ENCODE data around the gene WDR88.

WDR88 gene

GRCh38 chr19:33132021-33132420, at the start of gene WDR88:
TSS of gene WDR88 (plus strand) at chr19:33132114. CDS start at chr19:33132170, 56 bp downstream.
- no peak within 1 kb of the TSS for H3K9ac ChIP-seq (ENCODE audit: low read length)
- H3K27ac ChIP-seq (ENCODE audit: low read length), result no peak within 1 kb of the TSS
- H3K9me3 ChIP-seq (ENCODE audit: control insufficient read depth, low read depth, low read length), result no peaks in the 10 kb centered on the region
- peaks cover 4% of the 10 kb centered on the region for H3K4me1 ChIP-seq (ENCODE audit: control insufficient read depth, low read depth, low read length)
- no peaks in the 10 kb centered on the region for H3K36me3 ChIP-seq (ENCODE audit: control insufficient read depth, low read depth, low read length)
- no peaks in the 10 kb centered on the region for H3K27me3 ChIP-seq (ENCODE audit: control insufficient read depth, insufficient read depth, low read length)
- H3K4me3 ChIP-seq (ENCODE audit: low read length), result no peak within 1 kb of the TSS

DNA sequence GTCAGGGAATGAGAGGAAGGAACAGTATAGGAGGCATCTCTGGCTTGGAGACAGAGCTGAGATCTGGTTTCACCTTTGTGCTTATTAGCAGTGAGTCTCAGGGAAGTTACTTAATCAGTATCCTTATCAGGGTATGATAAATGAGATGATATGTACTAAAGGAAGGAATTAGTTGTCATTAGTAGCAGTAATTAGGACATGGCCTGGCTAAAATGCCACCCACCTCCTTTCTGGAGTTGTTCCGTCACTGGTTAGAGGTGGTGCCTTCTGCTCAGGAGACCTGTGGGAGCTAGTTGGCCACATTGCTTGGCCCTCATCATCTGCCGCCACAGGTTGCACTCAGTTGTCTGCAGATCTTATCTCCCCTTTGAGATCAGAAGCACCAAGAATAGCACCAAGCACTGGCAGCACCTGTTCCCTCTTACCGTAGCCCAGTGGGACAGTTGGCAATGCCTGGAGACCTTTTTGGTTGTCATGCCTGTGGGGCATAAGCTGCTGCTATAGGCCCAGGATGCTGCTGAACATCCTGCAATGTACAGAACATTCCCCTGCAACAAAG, 46.3 kb upstream of the WDR88 start:
- no peaks in the 10 kb centered on the region for H3K4me1 ChIP-seq (ENCODE audit: control insufficient read depth, low read depth, low read length)
- H3K4me3 ChIP-seq (ENCODE audit: low read length), result no peak overlapping the region
- peaks cover 3% of the 10 kb centered on the region for H3K36me3 ChIP-seq (ENCODE audit: control insufficient read depth, low read depth, low read length)
- H3K9ac ChIP-seq (ENCODE audit: low read length), result no peak overlapping the region
- H3K27me3 ChIP-seq (ENCODE audit: control insufficient read depth, insufficient read depth, low read length), result no peaks in the 10 kb centered on the region
- H3K27ac ChIP-seq (ENCODE audit: low read length), result no peak overlapping the region
- H3K9me3 ChIP-seq (ENCODE audit: control insufficient read depth, low read depth, low read length), result no peaks in the 10 kb centered on the region

DNA sequence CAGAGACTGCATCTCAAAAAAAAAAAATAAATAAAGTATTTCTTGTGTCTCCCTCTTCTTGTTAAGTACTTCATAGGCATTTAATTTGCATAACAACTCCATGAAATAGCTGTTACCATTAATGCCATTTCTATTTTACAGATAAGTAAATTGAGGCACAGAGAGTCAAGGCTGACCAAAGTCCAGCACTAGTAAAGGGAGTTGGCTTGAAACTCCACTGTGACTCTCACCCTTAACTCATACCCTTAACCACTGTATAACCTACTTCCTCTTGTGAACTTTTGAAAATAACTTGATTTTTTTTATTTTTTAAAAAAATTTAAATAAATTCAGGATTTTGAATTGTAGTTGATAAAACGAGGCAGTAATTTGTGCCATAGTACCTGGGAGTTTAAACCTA, 45.0 kb upstream of the WDR88 start:
- Histone ChIP-seq H3K4me3 (ENCODE audit: low read length) (no peak overlapping the region), H3K27me3 (ENCODE audit: control insufficient read depth, insufficient read depth, low read length) (no peaks in the 10 kb centered on the region), H3K9ac (ENCODE audit: low read length) (no peak overlapping the region), H3K4me1 (ENCODE audit: control insufficient read depth, low read depth, low read length) (no peaks in the 10 kb centered on the region), H3K36me3 (ENCODE audit: control insufficient read depth, low read depth, low read length) (peaks cover 6% of the 10 kb centered on the region), H3K9me3 (ENCODE audit: control insufficient read depth, low read depth, low read length) (no peaks in the 10 kb centered on the region), H3K27ac (ENCODE audit: low read length) (no peak overlapping the region)

- H3K4me3 ChIP-seq (ENCODE audit: low read length), result no peak overlapping the region
- H3K9me3 ChIP-seq (ENCODE audit: control insufficient read depth, low read depth, low read length), result no peaks in the 10 kb centered on the region
- H3K9ac ChIP-seq (ENCODE audit: low read length), result no peak overlapping the region
- no peak overlapping the region for H3K27ac ChIP-seq (ENCODE audit: low read length)
- H3K4me1 ChIP-seq (ENCODE audit: control insufficient read depth, low read depth, low read length), result no peaks in the 10 kb centered on the region
- peaks cover 15% of the 10 kb centered on the region for H3K36me3 ChIP-seq (ENCODE audit: control insufficient read depth, low read depth, low read length)
- H3K27me3 ChIP-seq (ENCODE audit: control insufficient read depth, insufficient read depth, low read length), result no peaks in the 10 kb centered on the region
Observed at GRCh38 chr19:33089010-33089409, 42.9 kb upstream of the WDR88 start.

- Histone ChIP-seq H3K9ac (ENCODE audit: low read length) (no peak overlapping the region), H3K27ac (ENCODE audit: low read length) (no peak overlapping the region), H3K9me3 (ENCODE audit: control insufficient read depth, low read depth, low read length) (no peaks in the 10 kb centered on the region), H3K36me3 (ENCODE audit: control insufficient read depth, low read depth, low read length) (peaks cover 18% of the 10 kb centered on the region), H3K4me1 (ENCODE audit: control insufficient read depth, low read depth, low read length) (no peaks in the 10 kb centered on the region), H3K4me3 (ENCODE audit: low read length) (no peak overlapping the region), H3K27me3 (ENCODE audit: control insufficient read depth, insufficient read depth, low read length) (no peaks in the 10 kb centered on the region)
Observed at GRCh38 chr19:33090179-33090578, 41.7 kb upstream of the WDR88 start.

DNA sequence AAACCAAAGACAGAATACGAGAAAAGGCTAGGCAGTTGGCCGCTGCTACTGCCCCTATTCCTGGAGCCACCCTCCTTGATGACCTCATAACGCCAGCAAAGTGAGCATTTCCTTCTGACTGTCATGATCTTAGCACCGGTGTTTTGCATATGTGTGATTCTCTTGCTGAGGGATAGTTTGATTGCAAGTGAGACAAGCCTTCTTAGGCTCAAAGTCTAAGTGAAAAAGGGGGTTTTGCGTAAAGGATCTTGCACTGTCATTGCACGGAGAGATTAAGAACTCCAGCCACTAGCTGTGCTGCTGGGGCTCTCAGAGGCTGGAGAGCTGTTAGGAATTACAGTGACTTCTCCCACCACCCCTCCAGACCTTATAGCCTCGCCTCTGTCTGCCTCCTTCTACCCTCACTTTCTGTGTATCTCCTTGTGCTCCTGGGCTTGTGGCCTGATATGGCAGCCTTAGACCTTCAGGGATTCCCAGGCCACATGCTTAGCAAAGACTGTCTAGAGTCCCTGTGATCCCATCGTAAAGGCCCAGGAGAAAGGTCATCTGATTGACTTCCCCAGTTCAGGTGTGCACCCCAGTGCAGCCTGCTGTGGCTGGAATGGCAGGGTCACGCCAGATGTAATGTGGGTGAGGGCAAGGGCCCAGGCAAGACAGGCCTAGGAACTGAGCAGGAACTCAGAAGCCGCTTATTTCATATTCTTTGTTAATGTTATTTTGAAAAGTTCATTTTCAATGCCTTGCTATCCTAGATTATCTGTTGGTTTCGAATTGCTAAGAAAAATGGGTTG, 38.3 kb upstream of the WDR88 start:
- Histone ChIP-seq H3K9me3 (ENCODE audit: control insufficient read depth, low read depth, low read length) (no peaks in the 10 kb centered on the region), H3K9ac (ENCODE audit: low read length) (no peak overlapping the region), H3K4me1 (ENCODE audit: control insufficient read depth, low read depth, low read length) (no peaks in the 10 kb centered on the region), H3K4me3 (ENCODE audit: low read length) (no peak overlapping the region), H3K27ac (ENCODE audit: low read length) (no peak overlapping the region), H3K36me3 (ENCODE audit: control insufficient read depth, low read depth, low read length) (peaks cover 40% of the 10 kb centered on the region), H3K27me3 (ENCODE audit: control insufficient read depth, insufficient read depth, low read length) (no peaks in the 10 kb centered on the region)

GRCh38 chr19:33094436-33095067, 37.4 kb upstream of the WDR88 start:
- Histone ChIP-seq H3K9me3 (ENCODE audit: control insufficient read depth, low read depth, low read length) (no peaks in the 10 kb centered on the region), H3K9ac (ENCODE audit: low read length) (no peak overlapping the region), H3K27ac (ENCODE audit: low read length) (no peak overlapping the region), H3K4me3 (ENCODE audit: low read length) (no peak overlapping the region), H3K4me1 (ENCODE audit: control insufficient read depth, low read depth, low read length) (no peaks in the 10 kb centered on the region), H3K27me3 (ENCODE audit: control insufficient read depth, insufficient read depth, low read length) (no peaks in the 10 kb centered on the region), H3K36me3 (ENCODE audit: control insufficient read depth, low read depth, low read length) (peaks cover 41% of the 10 kb centered on the region)

DNA sequence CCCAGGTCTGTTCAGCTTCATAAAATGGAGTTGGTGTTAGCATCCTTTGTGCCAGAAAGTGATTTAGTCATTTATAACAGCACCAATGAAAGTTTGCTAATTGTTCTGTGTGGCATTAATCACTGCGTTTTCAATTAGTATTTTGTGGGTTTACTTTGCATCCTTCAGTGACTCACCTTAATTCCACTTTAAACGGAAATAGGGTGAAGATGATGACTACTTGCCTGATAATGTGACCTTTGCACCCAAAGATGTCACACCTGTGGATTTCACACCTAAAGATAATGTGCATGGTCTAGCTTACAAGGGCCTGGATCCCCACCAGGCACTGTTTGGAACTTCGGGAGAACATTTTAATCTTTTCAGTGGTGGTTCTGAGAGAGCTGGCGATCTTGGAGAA, 35.9 kb upstream of the WDR88 start:
- Histone ChIP-seq H3K4me1 (ENCODE audit: control insufficient read depth, low read depth, low read length) (no peaks in the 10 kb centered on the region), H3K9me3 (ENCODE audit: control insufficient read depth, low read depth, low read length) (no peaks in the 10 kb centered on the region), H3K27ac (ENCODE audit: low read length) (no peak overlapping the region), H3K9ac (ENCODE audit: low read length) (no peak overlapping the region), H3K4me3 (ENCODE audit: low read length) (no peak overlapping the region), H3K27me3 (ENCODE audit: control insufficient read depth, insufficient read depth, low read length) (no peaks in the 10 kb centered on the region), H3K36me3 (ENCODE audit: control insufficient read depth, low read depth, low read length) (peaks cover 40% of the 10 kb centered on the region)

DNA sequence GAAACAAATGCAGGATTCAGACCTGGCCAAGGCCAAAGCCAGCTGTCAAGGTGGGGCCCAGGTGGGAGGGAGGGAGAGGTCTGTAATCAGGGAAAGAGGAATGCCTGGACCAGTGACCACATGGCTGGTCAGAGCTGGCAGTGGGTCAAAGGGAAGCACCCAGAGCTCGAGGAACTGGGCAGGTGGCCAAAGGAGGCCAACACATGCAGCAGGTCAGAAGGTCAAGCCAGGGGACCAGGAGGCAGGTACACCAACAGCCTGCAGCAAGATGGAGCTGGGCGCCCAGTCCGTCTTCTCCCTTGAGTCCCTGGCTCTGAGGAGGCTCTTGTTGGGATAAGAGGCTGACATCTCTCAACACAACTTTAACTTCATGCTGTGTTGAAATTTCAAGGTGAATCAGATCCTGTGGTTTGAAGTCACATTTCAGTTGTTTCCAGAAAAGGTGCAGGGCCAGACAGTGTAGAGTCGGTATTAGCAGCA, 33.8 kb upstream of the WDR88 start:
- H3K4me3 ChIP-seq (ENCODE audit: low read length), result no peak overlapping the region
- H3K4me1 ChIP-seq (ENCODE audit: control insufficient read depth, low read depth, low read length), result no peaks in the 10 kb centered on the region
- peaks cover 47% of the 10 kb centered on the region for H3K36me3 ChIP-seq (ENCODE audit: control insufficient read depth, low read depth, low read length)
- H3K9me3 ChIP-seq (ENCODE audit: control insufficient read depth, low read depth, low read length), result no peaks in the 10 kb centered on the region
- no peak overlapping the region for H3K27ac ChIP-seq (ENCODE audit: low read length)
- H3K9ac ChIP-seq (ENCODE audit: low read length), result no peak overlapping the region
- no peaks in the 10 kb centered on the region for H3K27me3 ChIP-seq (ENCODE audit: control insufficient read depth, insufficient read depth, low read length)

- Histone ChIP-seq H3K9ac (ENCODE audit: low read length) (no peak overlapping the region), H3K27ac (ENCODE audit: low read length) (no peak overlapping the region), H3K4me3 (ENCODE audit: low read length) (no peak overlapping the region), H3K4me1 (ENCODE audit: control insufficient read depth, low read depth, low read length) (no peaks in the 10 kb centered on the region), H3K27me3 (ENCODE audit: control insufficient read depth, insufficient read depth, low read length) (no peaks in the 10 kb centered on the region), H3K36me3 (ENCODE audit: control insufficient read depth, low read depth, low read length) (peaks cover 31% of the 10 kb centered on the region), H3K9me3 (ENCODE audit: control insufficient read depth, low read depth, low read length) (no peaks in the 10 kb centered on the region)
Observed at GRCh38 chr19:33100894-33101644, 30.8 kb upstream of the WDR88 start.

DNA sequence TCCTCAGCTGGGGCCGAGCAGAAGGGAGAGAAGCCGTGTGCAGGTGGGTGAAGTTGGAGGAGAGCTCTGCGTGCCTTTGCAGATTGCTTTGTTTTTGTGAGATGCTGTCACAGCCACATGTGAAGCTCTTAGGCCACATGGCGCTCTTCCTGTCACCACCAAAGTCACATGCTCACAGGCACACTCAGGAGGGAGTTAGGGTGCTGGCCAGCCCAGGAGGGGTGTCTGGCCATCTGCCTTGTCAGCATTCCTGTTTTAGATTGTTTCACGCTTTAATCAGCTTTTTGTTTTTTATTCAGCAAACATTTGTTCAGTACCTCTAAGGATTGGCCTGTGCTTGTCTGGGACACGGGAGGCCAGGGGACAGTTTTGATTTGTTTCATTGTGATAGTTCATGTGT, 29.0 kb upstream of the WDR88 start:
- H3K4me1 ChIP-seq (ENCODE audit: control insufficient read depth, low read depth, low read length), result no peaks in the 10 kb centered on the region
- no peaks in the 10 kb centered on the region for H3K9me3 ChIP-seq (ENCODE audit: control insufficient read depth, low read depth, low read length)
- peaks cover 26% of the 10 kb centered on the region for H3K36me3 ChIP-seq (ENCODE audit: control insufficient read depth, low read depth, low read length)
- no peak overlapping the region for H3K27ac ChIP-seq (ENCODE audit: low read length)
- H3K27me3 ChIP-seq (ENCODE audit: control insufficient read depth, insufficient read depth, low read length), result no peaks in the 10 kb centered on the region
- no peak overlapping the region for H3K9ac ChIP-seq (ENCODE audit: low read length)
- no peak overlapping the region for H3K4me3 ChIP-seq (ENCODE audit: low read length)

All from iPS-18a (cell line).